Endothelial cell of umbilical vein (primary cell): ENCODE data around the gene GPD1. TPM values are rescaled to one million over a fixed set of nuclear protein-coding genes. Genes with fewer than 3 reads are reported as not detected.

ENCODE experiments used
- BruUV-seq: library from RNA; stranded (reverse); fragments of 400-500 nt; replicated peaks from 2 replicates; lab custom pipeline; 2021; lab: Mats Ljungman, UMichigan
- CTCF ChIA-PET: fragments of 300-600, 350-600 bp; sonication (Branson Sonifier 250); formaldehyde crosslinking; loops from one replicate; lab custom pipeline; 2021; ENCODE audit warnings: antibody characterized with exemption, inconsistent platforms; lab: Charles Lee
- POLR2A ChIA-PET: fragments of 300-600, 350-600 bp; sonication (Branson Sonifier 250); formaldehyde crosslinking; loops from one replicate; lab custom pipeline; 2021; ENCODE audit warnings: antibody characterized with exemption, inconsistent platforms; lab: Charles Lee
- DNase-seq: peaks from one replicate; pipeline ENCODE4 v3.0.0-alpha.2; 2011; ENCODE audit warnings: low read depth, low spot score
- FAIRE-seq: peaks from 2 replicates; lab custom pipeline; 2011; peaks lifted over from hg19 to GRCh38; lab: Jason Lieb, UNC
- H2AFZ ChIP-seq: 2 replicates; pipeline ENCODE4 v1.6.0; 2012; ENCODE audit warnings: low read depth, low read length, control low read depth, inconsistent platforms
- H3K27ac ChIP-seq: 2 replicates; pipeline ENCODE4 v1.5.1; 2011; ENCODE audit warnings: low read depth, mild to moderate bottlenecking, control low read depth, low read length, moderate library complexity; ENCODE audit not compliant: insufficient read depth
- H3K27me3 ChIP-seq, 2 experiments: 2 replicates each; pipeline versions ENCODE4 v1.6.0 to v1.6.1; 2011; ENCODE audit warnings: low read length in 2 of 2, mixed read lengths in 1 of 2; ENCODE audit not compliant: control insufficient read depth in 2 of 2, insufficient read depth in 2 of 2
- H3K36me3 ChIP-seq, 2 experiments: 2 replicates in 1 of 2; 3 replicates in 1 of 2; pipeline ENCODE4 v1.5.1; 2011; ENCODE audit warnings: low read length in 2 of 2, mild to moderate bottlenecking in 1 of 2, moderate library complexity in 1 of 2; ENCODE audit not compliant: control insufficient read depth in 2 of 2, insufficient read depth in 2 of 2; ENCODE audit errors: extremely low read depth in 1 of 2
- H3K4me1 ChIP-seq: 3 replicates; pipeline ENCODE4 v1.5.1; 2011; ENCODE audit warnings: mild to moderate bottlenecking, low read length; ENCODE audit not compliant: control insufficient read depth, insufficient read depth; ENCODE audit errors: extremely low read depth
- H3K4me2 ChIP-seq: 2 replicates; pipeline ENCODE4 v1.6.1; 2011; ENCODE audit warnings: low read length, control low read depth, mixed read lengths; ENCODE audit not compliant: insufficient read depth
- H3K4me3 ChIP-seq, 3 experiments: fragments of 200-600 bp in 1 of 3; sonication (generic), shearing (Covaris generic) in 1 of 3; replicated peaks in 1 of 3; 2 replicates each; pipeline ENCODE4 v1.5.1; 2011 to 2016; ENCODE audit warnings: control low read depth in 3 of 3, low read length in 3 of 3, mild to moderate bottlenecking in 2 of 3, inconsistent platforms in 1 of 3, low read depth in 1 of 3, moderate library complexity in 1 of 3; ENCODE audit not compliant: insufficient read depth in 1 of 3
- H3K79me2 ChIP-seq: 2 replicates; pipeline ENCODE4 v1.6.0; 2012; ENCODE audit warnings: low read length, inconsistent platforms; ENCODE audit not compliant: control insufficient read depth, insufficient read depth
- H3K9ac ChIP-seq: replicated peaks from 2 replicates; pipeline ENCODE3; 2011; ENCODE audit warnings: low read length, control low read depth; ENCODE audit not compliant: insufficient read depth; ENCODE audit errors: extremely low read depth
- H3K9me1 ChIP-seq: replicated peaks from 3 replicates; pipeline ENCODE4 v1.6.0; 2011; ENCODE audit warnings: mild to moderate bottlenecking, low read length; ENCODE audit not compliant: control insufficient read depth, insufficient read depth; ENCODE audit errors: extremely low read depth
- H3K9me3 ChIP-seq: replicated peaks from 2 replicates; pipeline ENCODE4 v1.5.1; 2012; ENCODE audit warnings: low read length, inconsistent platforms; ENCODE audit not compliant: control insufficient read depth, insufficient read depth
- H4K20me1 ChIP-seq: replicated peaks from 2 replicates; pipeline ENCODE3; 2011; ENCODE audit warnings: mild to moderate bottlenecking, low read length; ENCODE audit not compliant: control insufficient read depth, insufficient read depth; ENCODE audit errors: extremely low read depth
- CTCF ChIP-seq, 2 donors: IDR thresholded peaks; 1 replicate in 1 of 2; 2 replicates in 1 of 2; pipeline ENCODE4 v1.5.1; 2011; ENCODE audit warnings: low read length in 2 of 2, mild to moderate bottlenecking in 2 of 2, moderate library complexity in 2 of 2, control low read depth in 1 of 2, inconsistent platforms in 1 of 2, low read depth in 1 of 2; ENCODE audit not compliant: insufficient read depth in 1 of 2; ENCODE audit errors: extremely low read depth in 1 of 2
- EZH2 ChIP-seq: IDR thresholded peaks from 2 replicates; pipeline ENCODE4 v1.6.1; 2012; ENCODE audit warnings: borderline replicate concordance, low read depth, mild to moderate bottlenecking, moderate library complexity, low read length, inconsistent platforms; ENCODE audit not compliant: severe bottlenecking
- FOS ChIP-seq: IDR thresholded peaks from 2 replicates; pipeline ENCODE4 v1.6.1; 2011; ENCODE audit warnings: mild to moderate bottlenecking, low read length, moderate library complexity, borderline replicate concordance; ENCODE audit not compliant: insufficient read depth
- GATA2 ChIP-seq: IDR thresholded peaks from 2 replicates; pipeline ENCODE4 v1.7.0; 2011; ENCODE audit warnings: low read depth, mild to moderate bottlenecking, moderate library complexity, mixed read lengths, low read length; ENCODE audit not compliant: insufficient read length, insufficient read depth
- JUN ChIP-seq: IDR thresholded peaks from 2 replicates; pipeline ENCODE4 v1.6.1; 2011; ENCODE audit warnings: borderline replicate concordance, low read depth; ENCODE audit not compliant: insufficient read length, insufficient read depth
- MYC ChIP-seq: IDR thresholded peaks from one replicate; pipeline ENCODE4 v1.6.1; 2011; ENCODE audit warnings: mild to moderate bottlenecking, low read depth, low read length
- POLR2A ChIP-seq: IDR thresholded peaks from 2 replicates; pipeline ENCODE4 v1.6.1; 2012; ENCODE audit warnings: low read depth, mild to moderate bottlenecking, control low read depth, low read length
- POLR2AphosphoS5 ChIP-seq: IDR thresholded peaks from 2 replicates; pipeline ENCODE4 v1.6.1; 2012; ENCODE audit warnings: low read depth, mild to moderate bottlenecking, control low read depth, low read length, moderate library complexity; ENCODE audit not compliant: insufficient read depth
- dilution Hi-C: fragments of 300-500 bp; cut with MboI; formaldehyde crosslinking; loops from one replicate; pipeline ENCODE4 v1.15.0; 2019; ENCODE audit warnings: low sequenced_read_pairs; ENCODE audit not compliant: extremely low pct_ligation_motif_present
- intact Hi-C: fragments of 100-400 bp; cut with micrococcal nuclease; formaldehyde crosslinking; loops from one replicate; pipeline ENCODE4 v1.10.0; 2022
- polyA plus RNA-seq, 4 experiments: library from polyadenylated mRNA; depleted of rRNA in 3 of 4; stranded (reverse) in 3 of 4; unstranded in 1 of 4; fragments of >200 nt; gene quantifications; 2 replicates each; pipeline versions ENCODE4 v1.2.1 to v1.2.3, GENCODE V29; 2011 to 2012; ENCODE audit warnings: missing spikeins in 1 of 4
- total RNA-seq: library from RNA; stranded (reverse); gene quantifications from 2 replicates; pipeline ENCODE4 v1.2.3, GENCODE V29; 2021
- TF ChIP-seq, protein P1 (sequence below): IDR thresholded peaks from 2 replicates; pipeline ENCODE4 v1.6.1; 2011; ENCODE audit not compliant: insufficient read depth, insufficient read length

GPD1 gene
- total and polyA plus RNA-seq, 2 donors (not counting 3 experiments of a cell fraction or from before 2014, with no cell fraction given), result 0.07 TPM; not detected in 1

- ChIA-PET CTCF (interaction anchor here (1.5 to 12.1 kb wide), 6 partner anchors 10 to 194 kb away, joined by 4 to 317 read pairs (median 12); partner anchors contain the start of gene AQP6), POLR2A (no interaction called here)
- no peaks in the 10 kb centered on the region for H3K36me3 ChIP-seq
- H3K4me2 ChIP-seq, result no peak overlapping the region
- H2AFZ ChIP-seq, result no peak overlapping the region
- BruUV-seq, result no TSS peak
- no peaks in the 10 kb centered on the region for H3K9me3 ChIP-seq
- peaks cover 5% of the 10 kb centered on the region for H3K4me1 ChIP-seq
- H3K4me3 ChIP-seq, result no peak overlapping the region
- TF ChIP-seq GATA2 (no peak), FOS (no peak), JUN (no peak), POLR2A (no peak), MYC (no peak), CTCF (IDR thresholded peaks at IDR 0.05; ENCODE audit: extremely low read depth in 1 of 2, insufficient read depth in 1 of 2, low read depth in 1 of 2, low read length in 2 of 2) (no peak), POLR2AphosphoS5 (no peak), EZH2 (no peak)
- TF ChIP-seq, protein P1, sequence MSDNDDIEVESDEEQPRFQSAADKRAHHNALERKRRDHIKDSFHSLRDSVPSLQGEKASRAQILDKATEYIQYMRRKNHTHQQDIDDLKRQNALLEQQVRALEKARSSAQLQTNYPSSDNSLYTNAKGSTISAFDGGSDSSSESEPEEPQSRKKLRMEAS, result no peak
- H4K20me1 ChIP-seq, result no peaks in the 10 kb centered on the region
- dilution Hi-C loops, result loop anchor here (25.0 kb wide), 1 partner anchor 99 kb away; the partner anchor contains the start of genes AQP2, AQP5 and AQP6
- intact Hi-C loops, result no loop called here
- no peak overlapping the region for H3K9ac ChIP-seq
- peaks cover 54% of the 10 kb centered on the region in 2 experiments for H3K27me3 ChIP-seq
- no peak overlapping the region for H3K27ac ChIP-seq
- no peak for FAIRE-seq
- no peaks in the 10 kb centered on the region for H3K79me2 ChIP-seq
- DNase-seq, result no peak
- H3K9me1 ChIP-seq, result no peaks in the 10 kb centered on the region
Measured at GRCh38 chr12:50061171-50061570, 42.6 kb upstream of the GPD1 start.
